ENCODE data around the gene TMEM89. TPM values are rescaled to one million over a fixed set of nuclear protein-coding genes. Genes with fewer than 3 reads are reported as not detected.

TMEM89 gene
- polyA plus RNA-seq, 2 of the 4 experiments (the other 2 are of a cell fraction), result not detected

- TF ChIP-seq GATA3 (IDR thresholded peaks at IDR 0.05; ENCODE audit: borderline replicate concordance), result no peak
- TF ChIP-seq POLR2AphosphoS2 (conservative IDR thresholded peaks at IDR 0.05; ENCODE audit: low read length), result no peak
Measured at GRCh38 chr3:48633256-48633655, 11.7 kb upstream of the TMEM89 start (continued).

GRCh38 chr3:48631516-48632448, 10.2 kb upstream of the TMEM89 start:
- DNase-seq (ENCODE audit: low read depth in 1 of 2, low spot score in 1 of 2) (no peak), ATAC-seq (no peak), FAIRE-seq (no peak)
- Histone ChIP-seq H3K9me3 (no peaks in the 10 kb centered on the region), H3K27ac (no peak overlapping the region), H3K4me3 (no peak overlapping the region), H3K4me1 (peaks cover 16% of the 10 kb centered on the region), H3K4me2 (no peak overlapping the region)
- CTCF ChIA-PET, result interaction anchor here (0.6 to 1.5 kb wide), 3 partner anchors 33 to 53 kb away, joined by 3 to 5 read pairs (median 4); no protein-coding TSS in a partner anchor
- TF ChIP-seq EHF (CRISPR knock-in tag; IDR thresholded peaks at IDR 0.05), result no peak
- no peak for TF ChIP-seq CEBPB (IDR thresholded peaks at IDR 0.05)
- TF ChIP-seq RARB (CRISPR knock-in tag; IDR thresholded peaks at IDR 0.05), result no peak
- TF ChIP-seq FOSL2 (IDR thresholded peaks at IDR 0.05), result no peak
- no peak for TF ChIP-seq FOSL2 (CRISPR knock-in tag; IDR thresholded peaks at IDR 0.05)
- no peak for TF ChIP-seq CTCF (IDR thresholded peaks at IDR 0.05)
- no peak for TF ChIP-seq EHMT2 (IDR thresholded peaks at IDR 0.05; ENCODE audit: low read depth)
- no peak for TF ChIP-seq SMC3 (IDR thresholded peaks at IDR 0.05)
- TF ChIP-seq BHLHE40 (IDR thresholded peaks at IDR 0.05; ENCODE audit: low read depth, low read length), result no peak
- no peak for TF ChIP-seq GATA3 (IDR thresholded peaks at IDR 0.05; ENCODE audit: borderline replicate concordance)
- TF ChIP-seq FOXS1 (CRISPR knock-in tag; IDR thresholded peaks at IDR 0.05), result no peak
- no peak for TF ChIP-seq CHD2 (IDR thresholded peaks at IDR 0.05; ENCODE audit: low read length, partially characterized antibody)
- TF ChIP-seq REST (IDR thresholded peaks at IDR 0.05), result no peak
- TF ChIP-seq POLR2A (IDR thresholded peaks at IDR 0.05; ENCODE audit: low read length), result no peak
- no peak for TF ChIP-seq ZC3H11A (IDR thresholded peaks at IDR 0.05)
- no peak for TF ChIP-seq CBX2 (IDR thresholded peaks at IDR 0.05; ENCODE audit: borderline replicate concordance, low read depth)
- TF ChIP-seq MAX (IDR thresholded peaks at IDR 0.05), result no peak
- TF ChIP-seq E2F6 (IDR thresholded peaks at IDR 0.05; ENCODE audit: borderline replicate concordance, low read depth), result no peak
- TF ChIP-seq FOSB (CRISPR knock-in tag; IDR thresholded peaks at IDR 0.05), result no peak
- no peak for TF ChIP-seq ELK1 (IDR thresholded peaks at IDR 0.05; ENCODE audit: low read depth, low read length)
- POLR2A ChIA-PET, result no interaction called here
- 96% methylated on average over 16 of the region's 22 CpGs for WGBS (ENCODE audit: missing lambda C conversion rate)
